Measurements from ENCODE around the gene BOC.
A peak's percentile ranks its signal among the peaks of the same experiment; 100 is the strongest.

BOC gene

DNA sequence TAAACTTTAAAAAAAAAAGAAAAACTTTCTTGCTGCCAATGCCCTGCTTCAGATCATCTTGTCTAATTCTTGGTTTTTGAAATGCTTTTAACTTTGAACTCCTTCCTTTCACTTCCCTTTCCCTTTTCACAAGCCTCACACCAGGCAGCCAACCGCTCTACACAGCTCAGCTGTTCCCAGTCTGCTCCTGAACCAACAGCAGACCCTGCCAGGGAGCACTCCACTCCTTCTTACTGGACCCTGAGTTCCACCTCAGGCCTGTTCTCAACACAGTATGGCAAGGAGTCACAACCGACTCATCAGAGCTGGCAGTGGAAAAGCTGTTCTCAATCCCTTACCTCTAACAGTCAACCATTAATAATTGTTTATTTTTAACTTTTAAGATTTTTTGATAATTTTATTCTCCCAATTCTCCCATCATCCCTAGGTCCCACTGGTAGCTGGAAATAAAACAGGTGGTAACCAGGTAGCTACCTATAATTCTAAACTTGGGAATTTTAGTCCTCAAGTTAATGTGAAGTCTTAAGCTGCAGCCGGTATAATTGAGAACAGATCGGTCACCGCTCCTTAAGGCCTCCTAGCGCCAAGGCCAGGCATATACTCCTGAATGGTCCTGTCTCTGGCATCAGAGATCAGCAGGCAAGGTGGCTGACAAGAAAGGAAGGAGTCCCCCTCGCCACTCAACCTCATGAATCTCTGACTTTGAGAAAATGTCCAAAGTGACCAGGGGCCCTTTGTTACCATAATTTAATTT is 43.9 kb downstream of the BOC start:
- Histone ChIP-seq H3K4me1 (ENCODE audit: control insufficient read depth in 5 of 5, insufficient read depth in 5 of 5, low read length in 5 of 5) (peaks cover 0 to 25% (median 17%) of the 10 kb centered on the region in 5 donors), H3K4me3 (ENCODE audit: low read depth in 1 of 5, low read length in 5 of 5) (no peak overlapping the region), H3K9ac (ENCODE audit: low read length in 5 of 5) (no peak overlapping the region), H3K27me3 (ENCODE audit: control insufficient read depth in 5 of 5, insufficient read depth in 4 of 5, low read length in 5 of 5) (no peaks in the 10 kb centered on the region), H3K36me3 (ENCODE audit: control insufficient read depth in 5 of 5, insufficient read depth in 5 of 5, low read length in 5 of 5) (peaks cover 0 to 10% (median 8%) of the 10 kb centered on the region in 5 donors), H3K9me3 (ENCODE audit: control insufficient read depth in 5 of 5, low read length in 5 of 5) (no peaks in the 10 kb centered on the region), H3K27ac (ENCODE audit: low read depth, low read length) (no peak overlapping the region)

GRCh38 chr3:113255854-113256615 is 44.7 kb downstream of the BOC start:
- H3K27me3 ChIP-seq (ENCODE audit: control insufficient read depth in 5 of 5, insufficient read depth in 4 of 5, low read length in 5 of 5) = no peaks in the 10 kb centered on the region
- no peak overlapping the region for H3K27ac ChIP-seq (ENCODE audit: low read depth, low read length)
- no peak overlapping the region for H3K9ac ChIP-seq (ENCODE audit: low read length in 5 of 5)
- no peak overlapping the region for H3K4me3 ChIP-seq (ENCODE audit: low read depth in 1 of 5, low read length in 5 of 5)
- H3K9me3 ChIP-seq (ENCODE audit: control insufficient read depth in 5 of 5, low read length in 5 of 5) = no peaks in the 10 kb centered on the region
- H3K36me3 ChIP-seq (ENCODE audit: control insufficient read depth in 5 of 5, insufficient read depth in 5 of 5, low read length in 5 of 5) = peaks cover 0 to 3% (median under 1%) of the 10 kb centered on the region in 5 donors
- H3K4me1 ChIP-seq (ENCODE audit: control insufficient read depth in 5 of 5, insufficient read depth in 5 of 5, low read length in 5 of 5) = peaks cover 0 to 30% (median 20%) of the 10 kb centered on the region in 5 donors

DNA sequence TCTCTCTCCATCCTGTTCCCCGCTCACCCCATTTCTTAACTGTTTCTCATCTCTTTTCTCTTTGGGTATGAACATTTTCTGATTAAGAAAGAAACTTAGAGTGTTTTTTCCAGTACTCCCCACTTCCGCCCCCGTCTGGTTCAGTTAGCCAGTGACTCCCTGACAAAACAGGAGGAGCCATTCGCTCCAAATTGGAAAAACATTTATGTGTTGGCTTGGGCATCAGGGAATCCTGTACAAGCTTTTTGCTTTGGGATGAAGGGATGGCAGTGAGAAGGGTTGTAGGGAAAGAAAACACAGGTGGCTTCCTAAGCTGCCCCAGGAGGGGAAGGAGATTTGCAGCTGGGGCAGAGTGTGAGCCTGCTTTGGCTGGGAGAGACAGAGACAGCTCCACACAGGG is 47.0 kb downstream of the BOC start:
- no peaks in the 10 kb centered on the region for H3K9me3 ChIP-seq (ENCODE audit: control insufficient read depth in 5 of 5, low read length in 5 of 5)
- no peak overlapping the region for H3K27ac ChIP-seq (ENCODE audit: low read depth, low read length)
- peaks cover 4 to 50% (median 38%) of the 10 kb centered on the region in 5 donors for H3K4me1 ChIP-seq (ENCODE audit: control insufficient read depth in 5 of 5, insufficient read depth in 5 of 5, low read length in 5 of 5)
- no peaks in the 10 kb centered on the region for H3K27me3 ChIP-seq (ENCODE audit: control insufficient read depth in 5 of 5, insufficient read depth in 4 of 5, low read length in 5 of 5)
- H3K36me3 ChIP-seq (ENCODE audit: control insufficient read depth in 5 of 5, insufficient read depth in 5 of 5, low read length in 5 of 5) = peaks cover 0 to 2% (median 0%) of the 10 kb centered on the region in 5 donors
- H3K9ac ChIP-seq (ENCODE audit: low read length in 5 of 5) = no peak overlapping the region
- H3K4me3 ChIP-seq (ENCODE audit: low read depth in 1 of 5, low read length in 5 of 5) = no peak overlapping the region

DNA sequence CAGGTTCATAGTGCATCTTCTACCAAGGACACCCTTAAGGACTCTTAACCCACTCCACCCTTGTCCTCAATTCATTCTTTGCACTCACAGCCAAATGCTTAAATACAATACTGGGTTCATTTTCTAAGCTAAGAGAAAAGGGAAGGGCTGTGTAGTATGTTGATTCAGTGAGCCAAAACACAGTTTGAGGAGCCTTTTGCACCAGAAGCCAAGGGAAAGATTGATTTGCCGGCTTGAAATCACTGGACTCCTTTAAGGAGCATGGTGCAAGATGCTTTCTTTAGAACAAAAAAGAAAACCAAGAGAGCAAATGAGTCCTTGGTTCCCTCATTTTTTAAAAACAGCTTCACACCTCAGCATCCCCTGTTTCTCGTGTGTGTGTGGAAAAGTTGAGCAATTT is 47.8 kb downstream of the BOC start:
- Histone ChIP-seq H3K27ac (ENCODE audit: low read depth, low read length) (no peak overlapping the region), H3K4me3 (ENCODE audit: low read depth in 1 of 5, low read length in 5 of 5) (no peak overlapping the region), H3K27me3 (ENCODE audit: control insufficient read depth in 5 of 5, insufficient read depth in 4 of 5, low read length in 5 of 5) (no peaks in the 10 kb centered on the region), H3K9me3 (ENCODE audit: control insufficient read depth in 5 of 5, low read length in 5 of 5) (no peaks in the 10 kb centered on the region), H3K4me1 (ENCODE audit: control insufficient read depth in 5 of 5, insufficient read depth in 5 of 5, low read length in 5 of 5) (peaks cover 4 to 42% (median 32%) of the 10 kb centered on the region in 5 donors), H3K9ac (ENCODE audit: low read length in 5 of 5) (no peak overlapping the region), H3K36me3 (ENCODE audit: control insufficient read depth in 5 of 5, insufficient read depth in 5 of 5, low read length in 5 of 5) (peaks cover 0 to 2% (median 0%) of the 10 kb centered on the region in 5 donors)

- Histone ChIP-seq H3K27me3 (ENCODE audit: control insufficient read depth in 5 of 5, insufficient read depth in 4 of 5, low read length in 5 of 5) (no peaks in the 10 kb centered on the region), H3K9ac (ENCODE audit: low read length in 5 of 5) (peak overlapping the region in 1 of 5 donors; percentile 64), H3K27ac (ENCODE audit: low read depth, low read length) (peak overlapping the region; percentile 90), H3K4me1 (ENCODE audit: control insufficient read depth in 5 of 5, insufficient read depth in 5 of 5, low read length in 5 of 5) (peaks cover 4 to 32% (median 23%) of the 10 kb centered on the region in 5 donors), H3K36me3 (ENCODE audit: control insufficient read depth in 5 of 5, insufficient read depth in 5 of 5, low read length in 5 of 5) (peaks cover 0 to 6% (median 0%) of the 10 kb centered on the region in 5 donors), H3K4me3 (ENCODE audit: low read depth in 1 of 5, low read length in 5 of 5) (no peak overlapping the region), H3K9me3 (ENCODE audit: control insufficient read depth in 5 of 5, low read length in 5 of 5) (no peaks in the 10 kb centered on the region)
Measured at GRCh38 chr3:113261063-113261625, 49.8 kb downstream of the BOC start.

DNA sequence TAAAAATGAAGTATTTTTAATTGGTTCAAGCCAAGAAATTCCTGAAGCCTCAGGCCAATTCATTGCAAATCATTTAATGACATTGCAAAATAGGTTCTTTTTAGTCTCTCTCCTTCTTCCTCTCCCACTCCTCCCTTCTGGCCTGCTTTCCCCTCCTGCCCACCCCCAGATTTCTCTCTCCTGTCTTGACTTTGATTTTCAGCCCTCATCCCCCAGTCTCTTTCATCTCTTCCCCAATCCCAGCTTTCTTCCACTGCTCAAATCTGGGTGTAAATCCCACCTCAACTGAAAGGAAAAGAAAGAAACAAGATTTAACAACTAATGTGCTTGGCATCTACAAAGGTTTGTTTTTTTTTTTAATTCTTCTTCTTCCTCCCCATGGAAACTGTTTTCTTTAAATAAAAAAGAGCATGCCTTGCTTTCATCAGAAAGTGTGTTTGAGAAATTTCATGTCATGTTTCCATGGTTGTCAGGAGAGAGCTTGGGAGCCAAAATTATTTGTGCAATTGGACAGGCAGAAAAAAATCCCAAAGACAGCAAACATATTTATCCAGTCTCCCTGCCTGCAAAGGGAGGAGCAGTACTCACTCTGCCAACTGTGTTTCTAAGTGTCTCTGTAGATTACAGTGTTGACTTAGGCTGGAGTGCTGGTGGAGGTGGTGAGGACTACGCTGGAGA is 50.4 kb downstream of the BOC start:
- no peaks in the 10 kb centered on the region for H3K9me3 ChIP-seq (ENCODE audit: control insufficient read depth in 5 of 5, low read length in 5 of 5)
- peaks cover 0 to 4% (median 0%) of the 10 kb centered on the region in 5 donors for H3K36me3 ChIP-seq (ENCODE audit: control insufficient read depth in 5 of 5, insufficient read depth in 5 of 5, low read length in 5 of 5)
- H3K9ac ChIP-seq (ENCODE audit: low read length in 5 of 5) = peak overlapping the region in 1 of 5 donors; percentile 64
- H3K4me1 ChIP-seq (ENCODE audit: control insufficient read depth in 5 of 5, insufficient read depth in 5 of 5, low read length in 5 of 5) = peaks cover 4 to 32% (median 23%) of the 10 kb centered on the region in 5 donors
- H3K27me3 ChIP-seq (ENCODE audit: control insufficient read depth in 5 of 5, insufficient read depth in 4 of 5, low read length in 5 of 5) = no peaks in the 10 kb centered on the region
- H3K27ac ChIP-seq (ENCODE audit: low read depth, low read length) = peak overlapping the region; percentile 90
- H3K4me3 ChIP-seq (ENCODE audit: low read depth in 1 of 5, low read length in 5 of 5) = peak overlapping the region in 1 of 5 donors; percentile 12

DNA sequence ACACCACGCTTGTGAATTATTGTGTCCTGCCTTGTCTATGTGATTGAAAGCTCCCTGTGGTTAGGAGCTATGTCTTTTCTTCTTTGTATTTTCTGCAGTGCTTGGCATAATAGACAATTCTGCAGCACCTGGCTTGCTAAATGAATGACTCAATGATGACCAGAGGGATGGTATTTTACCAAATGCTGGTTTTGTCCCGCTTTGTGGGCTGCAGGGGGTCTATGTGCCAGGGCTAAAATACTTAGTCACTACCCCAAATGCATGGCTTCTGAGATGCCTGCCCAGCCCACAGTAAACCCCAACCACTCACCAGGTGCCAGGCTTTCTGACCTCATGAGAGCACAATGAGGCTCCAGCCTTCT is 50.9 kb downstream of the BOC start:
- H3K4me1 ChIP-seq (ENCODE audit: control insufficient read depth in 5 of 5, insufficient read depth in 5 of 5, low read length in 5 of 5) = peaks cover 4 to 32% (median 23%) of the 10 kb centered on the region in 5 donors
- H3K9ac ChIP-seq (ENCODE audit: low read length in 5 of 5) = no peak overlapping the region
- H3K27me3 ChIP-seq (ENCODE audit: control insufficient read depth in 5 of 5, insufficient read depth in 4 of 5, low read length in 5 of 5) = no peaks in the 10 kb centered on the region
- H3K9me3 ChIP-seq (ENCODE audit: control insufficient read depth in 5 of 5, low read length in 5 of 5) = no peaks in the 10 kb centered on the region
- H3K27ac ChIP-seq (ENCODE audit: low read depth, low read length) = peak overlapping the region; percentile 90
- H3K36me3 ChIP-seq (ENCODE audit: control insufficient read depth in 5 of 5, insufficient read depth in 5 of 5, low read length in 5 of 5) = peaks cover 0 to 4% (median 0%) of the 10 kb centered on the region in 5 donors
- H3K4me3 ChIP-seq (ENCODE audit: low read depth in 1 of 5, low read length in 5 of 5) = peak overlapping the region in 2 of 5 donors; percentile 12 to 17

DNA sequence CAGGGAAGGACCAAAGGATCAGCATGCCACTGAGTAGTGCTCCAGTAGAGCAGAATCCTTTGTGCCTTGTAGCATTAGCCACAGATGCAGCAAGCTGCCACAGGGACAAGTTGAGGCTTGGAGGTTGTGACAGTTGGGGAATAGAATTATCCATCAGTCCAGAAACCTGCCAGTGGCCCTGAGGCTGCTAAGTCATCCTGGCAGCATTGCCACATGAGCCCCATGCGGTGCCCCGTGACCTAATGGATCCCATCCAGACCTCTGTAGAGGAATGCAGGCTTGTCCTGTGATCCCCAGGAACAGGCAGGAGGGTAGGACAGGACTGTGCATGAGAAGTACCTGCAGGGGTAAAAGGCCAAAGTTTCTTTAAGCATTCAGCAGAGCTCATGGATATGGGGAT is 51.7 kb downstream of the BOC start:
- Histone ChIP-seq H3K27ac (ENCODE audit: low read depth, low read length) (no peak overlapping the region), H3K4me1 (ENCODE audit: control insufficient read depth in 5 of 5, insufficient read depth in 5 of 5, low read length in 5 of 5) (peaks cover 4 to 32% (median 23%) of the 10 kb centered on the region in 5 donors), H3K27me3 (ENCODE audit: control insufficient read depth in 5 of 5, insufficient read depth in 4 of 5, low read length in 5 of 5) (no peaks in the 10 kb centered on the region), H3K36me3 (ENCODE audit: control insufficient read depth in 5 of 5, insufficient read depth in 5 of 5, low read length in 5 of 5) (peaks cover 0 to 4% (median under 1%) of the 10 kb centered on the region in 5 donors), H3K9ac (ENCODE audit: low read length in 5 of 5) (no peak overlapping the region), H3K9me3 (ENCODE audit: control insufficient read depth in 5 of 5, low read length in 5 of 5) (no peaks in the 10 kb centered on the region), H3K4me3 (ENCODE audit: low read depth in 1 of 5, low read length in 5 of 5) (no peak overlapping the region)

- Histone ChIP-seq H3K9ac (ENCODE audit: low read length in 5 of 5) (no peak overlapping the region), H3K36me3 (ENCODE audit: control insufficient read depth in 5 of 5, insufficient read depth in 5 of 5, low read length in 5 of 5) (peaks cover 0 to 8% (median 3%) of the 10 kb centered on the region in 5 donors), H3K9me3 (ENCODE audit: control insufficient read depth in 5 of 5, low read length in 5 of 5) (no peaks in the 10 kb centered on the region), H3K4me3 (ENCODE audit: low read depth in 1 of 5, low read length in 5 of 5) (no peak overlapping the region), H3K4me1 (ENCODE audit: control insufficient read depth in 5 of 5, insufficient read depth in 5 of 5, low read length in 5 of 5) (peaks cover 4 to 32% (median 23%) of the 10 kb centered on the region in 5 donors), H3K27ac (ENCODE audit: low read depth, low read length) (no peak overlapping the region), H3K27me3 (ENCODE audit: control insufficient read depth in 5 of 5, insufficient read depth in 4 of 5, low read length in 5 of 5) (no peaks in the 10 kb centered on the region)
Measured at GRCh38 chr3:113263778-113264177, 52.4 kb downstream of the BOC start.
